ENCODE measurements around the gene URB2. TPM values are rescaled to one million over a fixed set of nuclear protein-coding genes. Genes with fewer than 3 reads are reported as not detected.

The URB2 gene
- total RNA-seq, 1 experiment from 2014 or later: 53.2 TPM

DNA sequence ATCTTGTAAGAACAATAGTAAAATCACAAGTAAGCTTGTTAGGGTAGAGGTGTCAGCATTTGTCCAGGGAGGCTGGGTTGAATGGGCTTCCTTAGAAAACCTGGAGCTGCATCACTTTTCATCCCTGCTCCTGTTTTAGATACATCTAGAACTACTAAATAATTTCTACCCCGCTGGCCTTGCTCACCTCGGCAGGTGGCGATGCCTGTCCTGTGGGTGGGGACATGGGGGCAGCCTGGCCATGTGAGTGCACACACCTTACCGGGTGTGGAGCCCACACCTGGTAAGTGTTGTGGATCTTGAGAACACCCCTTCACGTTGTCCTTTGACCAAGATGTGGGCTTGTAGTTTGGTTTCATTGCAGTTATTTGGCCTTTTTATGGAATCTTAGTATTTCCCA is 29.7 kb downstream of the URB2 start:
- Mint-ChIP-seq H3K4me1 (peaks cover under 1% of the 10 kb centered on the region in 2 experiments; a peak in 3 of 4 replicates), H3K9me3 (no peaks in the 10 kb centered on the region), H3K27me3 (ENCODE audit: low read depth) (no peaks in the 10 kb centered on the region), H3K36me3 (ENCODE audit: insufficient read depth in 1 of 3, low read depth in 3 of 3) (peaks cover 24 to 80% (median 59%) of the 10 kb centered on the region in 3 experiments; a peak in 6 of 7 replicates), H3K27ac (no peak overlapping the region), H3K4me3 (no peak overlapping the region)
- H4K91ac ChIP-seq (ENCODE audit: insufficient read length, low read depth, low read length): no peak overlapping the region
- no peak overlapping the region for H2BK15ac ChIP-seq (ENCODE audit: low read depth, low read length)
- H3K18ac ChIP-seq (ENCODE audit: insufficient read length, low read depth, low read length): no peak overlapping the region
- no peak overlapping the region for H3K4ac ChIP-seq (ENCODE audit: low read depth, low read length)
- no peak overlapping the region for H2BK5ac ChIP-seq (ENCODE audit: insufficient read length, low read length)
- no peak overlapping the region for H4K5ac ChIP-seq (ENCODE audit: insufficient read length, low read depth, low read length)
- H2BK120ac ChIP-seq (ENCODE audit: low read depth, low read length, poor library complexity, severe bottlenecking): no peak overlapping the region
- no peak overlapping the region for H2AFZ ChIP-seq (ENCODE audit: low read length)
- DNase-seq: no peak
- no peak overlapping the region for H2BK12ac ChIP-seq (ENCODE audit: insufficient read length, low read depth, low read length)
- H3K14ac ChIP-seq (ENCODE audit: insufficient read depth, low read length): no peak overlapping the region
- H3K56ac ChIP-seq (ENCODE audit: insufficient read length, low read depth, low read length): no peak overlapping the region
- no peak overlapping the region for H3K27ac ChIP-seq (ENCODE audit: insufficient read length, low read depth, low read length)
- H3K23me2 ChIP-seq (ENCODE audit: insufficient read length, low read depth, low read length, poor library complexity, severe bottlenecking): no peaks in the 10 kb centered on the region
- H3T11ph ChIP-seq (ENCODE audit: low read length): no peak overlapping the region
- no peak overlapping the region for H2BK20ac ChIP-seq (ENCODE audit: low read depth, low read length, poor library complexity, severe bottlenecking)
- no peaks in the 10 kb centered on the region for H4K20me1 ChIP-seq (ENCODE audit: control insufficient read depth, insufficient read depth, insufficient read length)
- no peaks in the 10 kb centered on the region for H3K9me3 ChIP-seq (ENCODE audit: control insufficient read depth, low read depth, low read length)
- no peak overlapping the region for H3K9ac ChIP-seq (ENCODE audit: extremely low read depth, insufficient read length, low read length)
- no peaks in the 10 kb centered on the region for H3K4me1 ChIP-seq (ENCODE audit: insufficient read depth, low read length)
- no peaks in the 10 kb centered on the region for H3K79me2 ChIP-seq (ENCODE audit: insufficient read depth, low read length)
- no peak overlapping the region for H3K4me2 ChIP-seq (ENCODE audit: insufficient read depth, insufficient read length, low read length)
- H3K79me1 ChIP-seq (ENCODE audit: insufficient read depth, low read depth, low read length, poor library complexity, severe bottlenecking): no peaks in the 10 kb centered on the region
- H4K8ac ChIP-seq (replicated peaks; ENCODE audit: insufficient read length, low read depth, low read length): no peak overlapping the region
- no peak overlapping the region for H3K23ac ChIP-seq (ENCODE audit: insufficient read length, low read depth, low read length)
- TF ChIP-seq, protein P1, sequence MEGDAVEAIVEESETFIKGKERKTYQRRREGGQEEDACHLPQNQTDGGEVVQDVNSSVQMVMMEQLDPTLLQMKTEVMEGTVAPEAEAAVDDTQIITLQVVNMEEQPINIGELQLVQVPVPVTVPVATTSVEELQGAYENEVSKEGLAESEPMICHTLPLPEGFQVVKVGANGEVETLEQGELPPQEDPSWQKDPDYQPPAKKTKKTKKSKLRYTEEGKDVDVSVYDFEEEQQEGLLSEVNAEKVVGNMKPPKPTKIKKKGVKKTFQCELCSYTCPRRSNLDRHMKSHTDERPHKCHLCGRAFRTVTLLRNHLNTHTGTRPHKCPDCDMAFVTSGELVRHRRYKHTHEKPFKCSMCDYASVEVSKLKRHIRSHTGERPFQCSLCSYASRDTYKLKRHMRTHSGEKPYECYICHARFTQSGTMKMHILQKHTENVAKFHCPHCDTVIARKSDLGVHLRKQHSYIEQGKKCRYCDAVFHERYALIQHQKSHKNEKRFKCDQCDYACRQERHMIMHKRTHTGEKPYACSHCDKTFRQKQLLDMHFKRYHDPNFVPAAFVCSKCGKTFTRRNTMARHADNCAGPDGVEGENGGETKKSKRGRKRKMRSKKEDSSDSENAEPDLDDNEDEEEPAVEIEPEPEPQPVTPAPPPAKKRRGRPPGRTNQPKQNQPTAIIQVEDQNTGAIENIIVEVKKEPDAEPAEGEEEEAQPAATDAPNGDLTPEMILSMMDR (conservative IDR thresholded peaks at IDR 0.05): no peak
- no peaks in the 10 kb centered on the region for H3K27me3 ChIP-seq (ENCODE audit: insufficient read depth, low read length)
- no peak overlapping the region for H2AK5ac ChIP-seq (ENCODE audit: insufficient read length, low read length)
- WGBS (ENCODE audit: extremely low coverage, insufficient read length, low lambda C conversion rate): no CpG with 5 or more reads among the region's 5 CpGs

All from H9 (cell line).